ENCODE results near the gene IGF2R.
A peak's percentile ranks its signal among the peaks of the same experiment; 100 is the strongest.
"Not testable (repeated sequence)": the region's sequence is repeated elsewhere in the genome, so short reads cannot be mapped to it uniquely, and the experiment has no call there.

Gene IGF2R, protein sequence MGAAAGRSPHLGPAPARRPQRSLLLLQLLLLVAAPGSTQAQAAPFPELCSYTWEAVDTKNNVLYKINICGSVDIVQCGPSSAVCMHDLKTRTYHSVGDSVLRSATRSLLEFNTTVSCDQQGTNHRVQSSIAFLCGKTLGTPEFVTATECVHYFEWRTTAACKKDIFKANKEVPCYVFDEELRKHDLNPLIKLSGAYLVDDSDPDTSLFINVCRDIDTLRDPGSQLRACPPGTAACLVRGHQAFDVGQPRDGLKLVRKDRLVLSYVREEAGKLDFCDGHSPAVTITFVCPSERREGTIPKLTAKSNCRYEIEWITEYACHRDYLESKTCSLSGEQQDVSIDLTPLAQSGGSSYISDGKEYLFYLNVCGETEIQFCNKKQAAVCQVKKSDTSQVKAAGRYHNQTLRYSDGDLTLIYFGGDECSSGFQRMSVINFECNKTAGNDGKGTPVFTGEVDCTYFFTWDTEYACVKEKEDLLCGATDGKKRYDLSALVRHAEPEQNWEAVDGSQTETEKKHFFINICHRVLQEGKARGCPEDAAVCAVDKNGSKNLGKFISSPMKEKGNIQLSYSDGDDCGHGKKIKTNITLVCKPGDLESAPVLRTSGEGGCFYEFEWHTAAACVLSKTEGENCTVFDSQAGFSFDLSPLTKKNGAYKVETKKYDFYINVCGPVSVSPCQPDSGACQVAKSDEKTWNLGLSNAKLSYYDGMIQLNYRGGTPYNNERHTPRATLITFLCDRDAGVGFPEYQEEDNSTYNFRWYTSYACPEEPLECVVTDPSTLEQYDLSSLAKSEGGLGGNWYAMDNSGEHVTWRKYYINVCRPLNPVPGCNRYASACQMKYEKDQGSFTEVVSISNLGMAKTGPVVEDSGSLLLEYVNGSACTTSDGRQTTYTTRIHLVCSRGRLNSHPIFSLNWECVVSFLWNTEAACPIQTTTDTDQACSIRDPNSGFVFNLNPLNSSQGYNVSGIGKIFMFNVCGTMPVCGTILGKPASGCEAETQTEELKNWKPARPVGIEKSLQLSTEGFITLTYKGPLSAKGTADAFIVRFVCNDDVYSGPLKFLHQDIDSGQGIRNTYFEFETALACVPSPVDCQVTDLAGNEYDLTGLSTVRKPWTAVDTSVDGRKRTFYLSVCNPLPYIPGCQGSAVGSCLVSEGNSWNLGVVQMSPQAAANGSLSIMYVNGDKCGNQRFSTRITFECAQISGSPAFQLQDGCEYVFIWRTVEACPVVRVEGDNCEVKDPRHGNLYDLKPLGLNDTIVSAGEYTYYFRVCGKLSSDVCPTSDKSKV (N-terminal part only)

DNA sequence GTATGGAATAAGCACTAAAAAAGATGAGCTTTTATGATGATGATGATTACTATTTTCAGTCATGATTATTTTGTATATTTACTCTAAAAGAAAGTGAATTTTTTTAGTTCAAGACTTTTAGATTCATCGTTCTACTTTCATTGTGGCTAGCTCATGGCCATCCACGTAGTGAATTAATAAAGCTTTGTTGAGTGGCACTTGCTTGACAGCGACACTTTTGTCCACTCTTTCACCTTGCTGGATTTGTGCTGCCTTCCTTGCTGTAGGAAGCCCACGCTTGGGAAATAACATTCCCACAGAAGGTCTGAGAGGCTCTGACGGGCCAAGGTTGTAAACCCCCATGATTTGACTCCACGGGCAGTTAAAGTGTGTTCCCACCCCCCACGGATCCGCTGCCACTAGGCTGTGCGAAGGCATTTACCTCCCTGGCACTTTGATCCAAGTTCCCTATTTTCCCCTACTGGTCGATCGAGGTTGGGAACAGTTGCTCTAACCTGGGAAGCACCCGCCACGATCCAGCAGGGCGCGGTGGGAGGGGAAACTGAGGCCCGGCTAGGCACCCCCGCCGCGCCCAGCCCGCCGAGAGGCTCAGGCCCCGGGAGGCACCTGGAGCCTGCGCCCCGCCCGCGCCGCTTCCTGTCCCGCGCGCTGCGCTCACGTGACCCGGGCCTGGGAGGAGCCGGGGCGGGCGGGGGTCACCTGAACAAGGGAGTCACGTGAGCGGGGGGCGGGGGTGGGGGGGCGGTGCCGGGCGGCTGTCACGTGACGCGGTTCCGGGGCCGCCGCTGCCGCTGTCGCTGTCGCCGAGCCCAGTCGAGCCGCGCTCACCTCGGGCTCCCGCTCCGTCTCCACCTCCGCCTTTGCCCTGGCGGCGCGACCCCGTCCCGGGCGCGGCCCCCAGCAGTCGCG is at the start of gene IGF2R:
TSS of gene IGF2R (plus strand) at position 788 of the 909 bp plus-strand sequence. CDS start 165 bp downstream, outside the sequence.
- peak; percentile 57 for DNase-seq

DNA sequence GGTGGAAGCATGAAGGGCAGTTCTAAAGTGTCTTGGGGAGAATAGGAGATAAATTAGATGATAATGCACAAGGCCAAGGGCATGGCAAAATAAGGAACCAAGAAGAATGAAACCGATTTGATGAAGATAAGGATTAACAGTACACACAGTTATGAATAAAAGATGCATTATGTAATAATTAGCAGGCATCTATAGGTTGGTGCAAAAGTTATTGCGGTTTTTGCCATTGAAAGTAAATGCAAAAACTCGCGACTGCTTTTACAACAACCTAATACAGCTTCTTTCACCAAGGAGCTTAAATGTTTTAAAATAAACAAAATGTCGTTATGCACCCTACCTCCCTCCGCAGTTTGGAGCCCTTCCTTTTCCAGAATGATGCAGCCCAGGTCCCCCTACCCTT is 49.1 kb upstream of the IGF2R start:
- DNase-seq, result no peak

DNA sequence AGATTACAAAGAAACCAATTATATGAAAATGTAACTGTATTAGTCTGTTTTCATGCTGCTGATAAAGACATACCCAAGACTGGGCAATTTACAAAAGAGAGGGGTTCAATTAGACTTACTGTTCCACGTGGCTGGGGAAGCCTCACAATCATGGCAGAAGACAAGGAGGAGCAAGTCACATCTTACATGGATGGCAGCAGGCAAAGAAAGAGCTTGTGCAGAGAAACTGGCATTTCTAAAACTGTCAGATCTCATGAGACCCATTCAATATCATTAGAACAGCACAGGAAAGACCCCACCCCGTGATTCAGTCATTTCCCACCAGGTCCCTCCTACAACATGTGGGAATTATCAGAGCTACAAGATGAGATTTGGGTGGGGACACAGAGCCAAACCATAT is 44.7 kb upstream of the IGF2R start:
- DNase-seq, result not testable (repeated sequence)

DNA sequence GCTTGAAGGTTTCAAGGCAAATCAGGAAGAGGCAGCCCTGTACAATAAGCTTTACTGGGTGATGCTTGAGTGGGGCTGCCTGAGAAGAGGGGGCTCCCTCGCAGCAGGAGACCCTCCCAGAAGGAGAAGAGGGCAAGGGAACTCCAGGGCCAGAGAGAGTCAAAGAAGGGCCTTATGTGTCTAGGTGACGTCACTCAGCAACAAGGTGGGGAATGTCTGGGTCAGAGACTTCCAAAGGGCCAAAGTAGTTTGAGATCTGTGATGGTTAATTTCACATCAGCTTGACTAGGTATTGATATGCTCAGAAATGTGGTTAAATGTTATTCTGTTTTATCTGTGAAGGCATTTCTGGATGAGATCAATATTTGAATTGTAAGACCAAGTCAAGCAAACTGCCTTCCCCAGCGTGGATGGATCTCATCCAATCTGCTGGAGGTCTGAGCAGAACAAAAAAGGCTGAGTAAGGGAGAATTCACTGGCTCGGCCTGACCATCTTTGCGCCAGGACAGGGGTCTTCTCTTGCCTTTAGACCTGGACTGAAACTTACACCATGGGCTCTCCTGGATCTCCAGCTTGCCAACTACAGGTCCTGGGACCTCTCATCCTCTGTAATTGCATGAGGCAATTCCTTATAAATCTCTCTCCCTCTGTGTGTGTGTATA is 42.2 kb upstream of the IGF2R start:
- DNase-seq, result no peak

DNA sequence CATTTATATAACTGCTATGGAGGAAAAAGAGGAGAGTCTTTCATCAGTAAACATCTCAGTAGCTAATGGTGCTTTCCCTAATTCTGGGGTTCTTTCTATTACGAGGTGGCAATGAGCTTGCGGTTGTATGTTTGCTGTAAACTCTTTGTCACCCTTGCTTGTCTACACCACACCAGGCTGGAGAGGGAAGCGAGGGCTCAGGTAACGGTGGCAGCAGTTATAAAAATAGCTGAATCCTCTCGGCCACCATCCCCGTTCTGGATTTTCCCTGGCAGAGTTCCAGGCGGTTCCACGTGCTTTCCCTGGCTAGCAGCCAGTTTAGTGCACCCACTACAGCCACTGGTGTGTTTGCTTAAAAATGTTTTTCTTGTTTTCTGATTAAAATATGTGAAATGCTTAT is 39.1 kb upstream of the IGF2R start:
- DNase-seq, result no peak

DNA sequence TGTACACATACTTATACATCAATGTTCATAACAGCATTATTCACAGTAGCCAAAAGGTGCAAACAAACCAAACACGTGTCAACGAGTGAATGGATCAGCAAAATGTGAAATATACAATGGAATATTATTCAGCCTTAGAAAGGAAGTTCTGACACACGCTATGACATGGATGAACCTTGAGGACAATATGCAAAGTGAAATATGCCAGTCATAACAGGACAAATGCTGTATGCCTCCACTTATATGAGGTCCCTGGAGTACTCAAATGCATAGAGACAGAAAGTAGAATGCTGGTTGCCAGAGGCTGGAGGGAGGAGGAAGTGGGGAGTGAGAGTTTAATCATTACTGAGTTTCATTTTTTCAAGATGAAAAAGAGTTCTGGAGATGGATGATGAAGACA is 37.8 kb upstream of the IGF2R start:
- DNase-seq, result no peak

DNA sequence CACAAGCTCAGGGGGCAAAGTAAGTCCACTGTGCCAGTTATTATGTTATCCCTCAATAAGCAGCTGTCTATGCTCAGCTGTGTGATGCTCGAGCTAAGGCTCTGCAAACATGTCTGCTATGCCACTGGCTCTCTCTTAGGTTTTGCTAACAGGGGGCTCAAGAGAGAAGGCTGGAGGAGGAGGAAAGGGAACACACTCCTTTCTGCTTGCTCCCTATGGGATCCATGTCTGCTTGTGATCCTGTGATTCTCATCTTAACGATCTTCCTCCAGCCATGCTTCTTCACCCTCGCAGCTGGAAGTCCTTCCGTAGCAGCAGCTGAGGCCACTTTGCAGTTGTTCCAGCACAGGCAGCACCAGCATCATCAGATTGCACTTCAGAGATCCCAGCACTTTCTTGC is 37.0 kb upstream of the IGF2R start:
- DNase-seq, result no peak

DNA sequence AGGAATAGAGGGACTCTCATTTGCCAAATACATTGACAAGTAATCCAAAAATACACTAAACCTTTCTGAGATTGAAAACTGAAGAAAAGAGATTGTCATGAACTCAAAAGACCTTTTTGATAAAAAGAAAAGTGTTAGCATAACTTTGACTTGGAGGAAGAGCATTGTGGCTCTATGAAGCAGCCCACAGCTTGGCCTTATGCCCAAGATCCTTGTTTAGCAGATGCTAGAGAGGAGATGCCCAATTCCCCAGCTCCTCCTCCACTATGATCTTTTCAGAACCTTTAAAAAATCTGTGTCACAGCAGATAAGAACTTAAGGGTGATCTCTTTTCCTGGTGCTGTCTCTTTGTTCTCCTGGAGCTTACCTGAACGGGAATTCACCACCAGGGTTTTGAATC is 35.8 kb upstream of the IGF2R start:
- no peak for DNase-seq

DNA sequence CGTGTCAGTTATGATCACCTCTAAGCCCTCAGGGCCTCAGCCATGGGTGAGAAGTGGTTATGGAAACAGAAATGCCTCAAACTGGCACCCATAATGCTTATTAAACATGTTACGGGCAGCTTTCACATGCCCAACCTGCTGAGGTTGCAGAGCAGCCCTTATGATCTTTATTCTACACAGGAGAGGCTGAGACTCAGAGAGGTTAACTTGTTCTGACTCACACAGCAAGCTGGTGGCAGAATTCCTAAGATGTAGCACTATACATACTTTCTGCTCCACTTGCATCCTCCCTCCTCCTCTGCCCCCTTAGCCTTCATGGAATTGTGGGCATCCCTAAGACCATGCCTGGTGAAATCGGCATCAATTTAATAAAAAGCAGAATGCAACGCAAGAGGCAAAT is 34.7 kb upstream of the IGF2R start:
- no peak for DNase-seq

DNA sequence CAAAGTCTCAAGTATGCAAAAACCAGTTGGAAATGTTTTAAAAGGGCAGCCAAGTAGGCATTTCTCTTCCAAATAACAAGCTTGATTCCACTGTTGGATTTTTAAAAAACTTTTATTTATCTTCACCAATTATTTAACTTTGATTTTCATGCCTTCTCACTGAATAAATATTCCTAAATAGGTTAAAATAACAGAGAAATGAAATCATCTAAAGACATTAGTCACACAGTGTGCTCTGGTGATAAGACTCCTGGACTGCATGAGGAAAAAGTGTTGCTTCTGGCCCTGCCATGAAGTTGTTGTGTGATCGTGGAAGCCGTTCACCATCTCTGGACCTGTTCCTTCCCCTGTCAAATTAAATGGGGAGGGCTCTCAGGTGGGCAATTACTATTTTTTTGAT is 33.8 kb upstream of the IGF2R start:
- DNase-seq, result no peak

DNA sequence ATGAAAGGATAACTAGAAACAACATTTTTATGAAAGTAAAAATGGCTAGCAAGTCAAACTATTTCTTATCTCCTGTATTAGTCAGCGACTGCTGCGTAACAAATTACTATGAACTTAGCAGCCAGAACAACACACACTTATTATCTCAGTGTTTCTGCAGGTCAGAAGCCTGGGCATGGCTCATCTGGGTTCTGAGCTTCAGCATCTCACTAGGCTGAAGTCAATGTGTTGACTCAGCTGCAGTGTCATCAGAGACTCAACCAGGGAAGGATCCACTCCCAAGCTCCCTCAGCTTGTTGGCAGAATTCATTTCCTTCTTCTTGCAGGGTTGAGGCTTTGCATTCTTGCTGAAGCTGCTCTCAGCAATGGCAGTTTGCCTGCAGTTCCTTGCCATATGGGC is 33.2 kb upstream of the IGF2R start:
- no peak for DNase-seq

DNA sequence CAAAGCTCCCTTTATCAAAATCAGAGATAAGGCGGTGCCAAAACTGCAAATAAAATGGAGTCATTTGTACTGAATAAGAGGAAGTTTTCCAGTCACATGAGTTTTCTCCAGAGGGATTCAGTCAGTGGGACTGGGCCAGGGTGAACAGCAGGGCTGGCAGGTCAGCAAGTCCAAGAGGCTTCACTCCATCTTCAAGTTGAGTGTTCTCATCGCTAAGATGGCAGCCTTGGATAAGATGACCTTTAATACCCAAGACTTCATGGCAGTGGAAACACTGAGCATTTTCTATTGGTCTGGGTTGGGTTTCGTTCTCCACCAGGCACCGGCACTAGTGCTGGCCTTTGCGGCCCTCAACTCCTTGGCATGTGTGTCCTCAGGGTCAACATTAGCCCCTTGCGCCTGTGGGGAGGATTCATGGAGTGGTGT is 29.3 kb upstream of the IGF2R start:
- DNase-seq, result no peak

DNA sequence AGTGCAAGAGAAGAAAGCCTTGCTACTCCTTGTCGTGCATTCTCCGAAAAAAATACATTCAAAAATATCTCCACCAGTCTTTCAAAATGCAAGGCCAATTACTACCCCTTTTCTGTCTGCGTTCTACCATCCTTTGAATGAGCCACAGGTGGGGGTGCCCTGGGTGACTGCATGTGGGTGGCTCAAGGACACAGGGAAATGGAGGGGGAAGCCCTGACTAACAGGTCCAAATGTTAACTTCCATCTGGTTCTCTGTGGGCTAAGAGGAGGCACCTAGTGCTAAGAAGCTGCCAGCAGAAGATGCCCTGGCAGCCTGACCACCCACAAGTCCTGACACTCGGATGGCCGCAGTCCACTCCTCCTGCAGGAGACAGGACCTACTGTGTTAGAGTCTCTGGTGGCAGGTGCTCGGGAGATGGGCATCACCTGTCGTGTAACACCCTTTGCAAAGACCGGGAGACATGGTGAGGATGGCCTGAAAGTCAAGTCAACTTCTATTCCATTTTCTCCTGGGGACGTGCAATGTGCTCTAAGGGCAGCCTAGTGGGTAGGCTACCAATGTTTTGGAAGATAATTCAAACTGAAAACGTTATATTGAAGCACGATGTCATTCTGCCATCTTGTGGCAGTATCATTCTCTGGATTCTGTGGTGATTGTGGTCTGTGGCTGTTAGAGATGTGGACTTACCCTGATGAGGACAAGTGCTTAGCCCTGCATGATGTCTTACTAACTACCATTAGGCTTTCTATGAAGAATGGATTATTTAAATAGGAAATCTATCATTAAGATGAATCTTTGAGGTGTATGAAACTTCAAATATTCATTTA is 27.4 kb upstream of the IGF2R start:
- DNase-seq, result peak; percentile 12

DNA sequence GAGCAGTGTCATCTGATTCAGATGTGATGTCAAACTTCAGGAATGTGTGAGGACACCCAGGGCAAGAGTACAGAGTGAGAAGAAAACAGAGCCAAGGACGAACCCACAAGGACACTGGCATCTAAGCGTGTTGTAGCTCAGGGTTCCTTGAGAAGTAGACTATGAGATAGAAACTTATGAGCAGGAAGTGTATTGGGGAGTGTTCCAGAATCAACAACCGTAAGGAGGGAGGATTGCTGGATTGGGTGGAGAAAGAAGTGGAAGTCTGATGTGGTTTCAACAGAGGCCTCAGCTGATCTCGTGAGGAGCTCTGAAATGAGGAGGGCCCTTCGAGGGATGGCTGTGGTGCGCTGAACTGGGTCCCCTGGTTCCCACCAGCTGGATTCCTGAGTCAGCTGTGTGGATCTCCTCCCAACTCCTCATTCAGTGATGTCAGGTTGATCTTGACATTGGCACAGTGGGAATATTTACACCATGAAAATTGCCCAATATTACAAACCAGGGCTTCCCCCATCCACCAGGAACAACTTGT is 25.7 kb upstream of the IGF2R start:
- no peak for DNase-seq

DNA sequence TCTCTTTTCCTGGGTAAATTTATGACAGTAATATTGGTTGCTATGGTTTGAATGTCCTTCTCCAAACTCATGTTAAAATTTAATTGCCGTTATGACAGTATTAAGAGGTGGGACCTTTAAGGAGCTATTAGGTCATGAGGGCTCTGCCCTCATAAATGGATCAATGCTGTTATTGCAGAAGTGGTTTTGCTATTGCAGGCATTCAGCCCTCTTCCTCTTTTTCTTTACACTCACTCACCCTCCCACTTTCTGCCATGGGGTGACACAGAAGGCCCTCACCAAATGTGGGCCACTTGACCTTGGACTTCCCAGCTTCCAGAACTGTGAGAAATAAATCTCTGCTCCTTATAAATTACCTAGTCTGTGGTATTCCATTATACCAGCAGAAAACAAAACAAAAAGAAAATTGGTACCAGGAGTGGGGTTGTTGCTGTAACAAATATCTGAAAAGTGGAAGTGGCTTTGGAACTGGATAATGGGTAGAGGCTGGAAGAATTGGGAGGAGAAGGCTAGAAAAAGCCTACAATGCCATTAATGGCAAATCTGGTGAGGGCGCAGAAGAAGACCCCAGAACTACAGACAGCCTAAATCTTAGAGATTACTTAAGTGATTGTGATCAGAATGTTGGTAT is 24.8 kb upstream of the IGF2R start:
- no peak for DNase-seq

DNA sequence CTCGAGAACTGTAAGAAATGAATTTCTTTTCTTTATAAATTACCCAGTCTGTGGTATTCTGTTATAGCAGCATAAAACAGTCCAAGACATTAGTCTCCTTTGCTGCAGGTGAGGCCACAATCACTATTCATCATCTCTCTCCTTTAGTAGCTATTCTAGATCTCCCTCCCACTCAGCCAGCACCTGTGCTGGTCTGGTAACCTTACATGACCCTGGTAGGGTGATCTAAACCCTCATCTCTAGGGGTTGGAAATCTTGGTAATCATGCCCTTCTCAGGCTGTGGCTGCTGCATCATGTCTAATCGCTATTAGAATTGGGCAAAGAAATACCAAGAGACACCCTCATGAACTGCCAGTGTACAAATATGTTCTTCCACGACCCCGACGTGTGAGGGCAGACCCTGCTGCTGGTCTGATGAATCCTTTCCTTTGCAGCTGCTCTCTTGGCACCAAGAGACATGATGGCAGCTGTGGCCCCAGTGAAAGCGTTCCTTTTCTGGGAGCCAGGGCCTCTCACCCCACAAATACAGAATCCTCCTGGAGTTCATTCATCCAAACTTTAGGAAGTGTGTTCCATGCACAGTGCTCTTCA is 23.0 kb upstream of the IGF2R start:
- DNase-seq, result no peak

DNA sequence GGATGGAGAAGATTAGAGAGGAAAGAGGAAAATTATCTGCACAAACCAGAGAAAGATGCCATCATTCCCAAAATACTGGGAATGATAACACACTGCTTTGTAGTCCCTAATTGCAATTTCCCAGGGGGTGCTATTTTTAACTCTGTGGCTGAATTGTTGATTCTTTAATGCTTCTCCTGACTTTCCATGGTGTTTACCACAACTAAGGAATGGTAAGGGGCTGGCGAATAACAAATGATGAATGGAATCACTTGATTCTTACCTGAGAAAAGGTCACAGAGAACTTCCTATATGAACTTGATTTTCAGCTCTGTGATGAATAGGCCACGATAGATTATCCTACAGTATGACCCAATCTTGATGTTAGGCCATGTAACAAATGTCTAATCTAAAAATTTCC is 22.0 kb upstream of the IGF2R start:
- no peak for DNase-seq

DNA sequence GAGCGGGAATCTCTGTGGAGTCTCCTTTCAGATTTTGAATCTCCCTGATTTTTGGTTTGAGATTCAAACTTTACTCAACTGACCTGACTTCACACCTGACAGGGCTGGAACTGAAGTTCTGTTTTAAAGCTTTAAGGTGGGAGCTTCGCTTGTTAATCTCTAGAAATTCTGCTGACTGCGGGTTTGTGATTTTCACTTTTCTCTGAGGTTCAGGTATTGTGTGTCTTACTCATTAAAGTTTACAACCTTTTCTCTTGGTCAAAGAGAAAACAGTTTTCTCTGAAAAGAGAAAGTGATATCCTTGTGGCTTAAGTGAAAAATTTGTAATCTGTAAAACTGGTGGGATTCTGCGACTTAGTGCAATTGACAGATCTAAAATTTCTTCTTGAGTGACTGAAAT is 20.7 kb upstream of the IGF2R start:
- DNase-seq, result no peak

DNA sequence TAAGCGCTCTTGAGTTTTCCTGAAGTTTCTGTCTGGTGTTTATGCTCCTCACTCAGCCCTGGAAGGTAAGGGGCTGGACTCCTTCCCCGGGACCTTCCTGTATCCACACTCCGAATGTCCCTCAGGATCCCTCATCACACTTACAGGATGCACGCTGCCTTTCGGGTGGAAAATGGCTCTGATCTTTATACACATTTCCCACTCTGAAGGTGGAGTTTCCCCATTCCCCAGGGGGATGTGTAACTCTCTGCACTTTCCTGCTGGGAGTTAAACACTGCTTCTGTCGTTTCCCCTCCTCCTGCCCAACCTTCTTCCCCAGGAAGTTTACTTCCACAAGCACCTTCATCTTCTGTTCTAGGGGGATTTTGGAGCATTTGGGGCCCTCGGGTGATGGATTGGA is 17.1 kb upstream of the IGF2R start:
- DNase-seq, result no peak

All from GF-D8 (cell line).